ENCODE results near the gene PRSS37.

DNA sequence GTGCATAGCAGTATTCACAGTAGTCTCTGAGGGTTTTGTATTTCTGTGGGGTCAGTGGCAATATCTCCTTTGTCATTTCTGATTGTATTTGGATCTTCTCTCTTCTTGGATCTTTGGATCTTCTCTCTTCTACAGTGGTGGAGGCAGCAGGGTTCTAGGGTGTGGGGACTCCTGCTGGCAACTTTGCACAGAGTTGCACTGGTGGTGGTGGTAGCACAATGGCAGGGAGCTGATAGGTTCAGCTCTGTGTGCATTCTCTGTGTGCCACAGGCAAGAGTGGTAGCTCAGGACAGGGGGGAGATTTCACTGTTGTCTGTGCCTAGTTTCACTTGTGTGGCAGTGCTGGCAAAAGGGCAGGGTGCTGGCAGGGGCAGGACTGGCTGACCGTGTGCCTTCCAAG lies 35.1 kb upstream of the PRSS37 start:
- no peak for TF ChIP-seq CREB1 (IDR thresholded peaks at IDR 0.05)
- TF ChIP-seq, protein P1, sequence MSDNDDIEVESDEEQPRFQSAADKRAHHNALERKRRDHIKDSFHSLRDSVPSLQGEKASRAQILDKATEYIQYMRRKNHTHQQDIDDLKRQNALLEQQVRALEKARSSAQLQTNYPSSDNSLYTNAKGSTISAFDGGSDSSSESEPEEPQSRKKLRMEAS (IDR thresholded peaks at IDR 0.05), result no peak
